Smooth muscle cell (in vitro differentiated cells): ENCODE results near the gene RASL12. TPM values are rescaled to one million over a fixed set of nuclear protein-coding genes. Genes with fewer than 3 reads are reported as not detected.
"Not testable (repeated sequence)": the region's sequence is repeated elsewhere in the genome, so short reads cannot be mapped to it uniquely, and the experiment has no call there.

Experiments used
- DNase-seq: peaks from one replicate; lab custom pipeline; 2025; ENCODE audit not compliant: unreplicated experiment; lab: John Stamatoyannopoulos, UW
- H2AFZ ChIP-seq: fragments of 200-600 bp; sonication (generic); 2 replicates; pipeline ENCODE4 v1.6.0; 2016; ENCODE audit warnings: antibody characterized with exemption, low read depth, mild to moderate bottlenecking
- H3F3A ChIP-seq: fragments of 200-600 bp; sonication (generic); 2 replicates; pipeline ENCODE4 v1.6.0; 2017; ENCODE audit warnings: antibody characterized with exemption, low read depth
- H3K27ac ChIP-seq: fragments of 200-600 bp; sonication (generic); 2 replicates; pipeline ENCODE4 v1.5.1; 2016; ENCODE audit warnings: low read depth, mild to moderate bottlenecking
- H3K27me3 ChIP-seq: fragments of 200-600 bp; sonication (generic); 2 replicates; pipeline ENCODE4 v1.6.1; 2016; ENCODE audit warnings: low read depth, mild to moderate bottlenecking
- H3K36me3 ChIP-seq: fragments of 200-600 bp; sonication (generic); 2 replicates; pipeline ENCODE4 v1.5.1; 2016; ENCODE audit warnings: low read depth
- H3K4me1 ChIP-seq: fragments of 200-600 bp; sonication (generic); 2 replicates; pipeline ENCODE4 v1.5.1; 2016; ENCODE audit warnings: low read depth
- H3K4me2 ChIP-seq: fragments of 200-600 bp; sonication (generic); 2 replicates; pipeline ENCODE4 v1.6.0; 2016; ENCODE audit warnings: mild to moderate bottlenecking
- H3K4me3 ChIP-seq: fragments of 200-600 bp; sonication (generic); 2 replicates; pipeline ENCODE4 v1.5.1; 2016; ENCODE audit warnings: mild to moderate bottlenecking
- H3K79me2 ChIP-seq: fragments of 200-600 bp; sonication (generic); 2 replicates; pipeline ENCODE4 v1.6.0; 2016; ENCODE audit warnings: low read depth, mild to moderate bottlenecking
- H3K9ac ChIP-seq: fragments of 200-600 bp; sonication (generic); 2 replicates; pipeline ENCODE4 v1.6.0; 2016; ENCODE audit warnings: low read depth
- H3K9me3 ChIP-seq: fragments of 200-600 bp; sonication (generic); replicated peaks from 2 replicates; pipeline ENCODE4 v1.5.1; 2016; ENCODE audit warnings: low read depth
- H4K20me1 ChIP-seq: fragments of 200-600 bp; sonication (generic); 2 replicates; pipeline ENCODE4 v1.6.0; 2016; ENCODE audit warnings: low read depth
- WGBS: methylation state at CpG from one replicate; pipeline ENCODE4 v1.1.7; 2016; ENCODE audit warnings: low lambda C conversion rate; 5-methylcytosine and 5-hydroxymethylcytosine counted together
- polyA plus RNA-seq: library from polyadenylated mRNA; unstranded; fragments of >200 nt; fragmentation: Nextera tagmentation; extraction: Ambion mirVana; gene quantifications from 2 replicates; pipeline ENCODE4 v1.2.1, GENCODE V29; 2016
- total RNA-seq: library from RNA; depleted of rRNA; stranded (reverse); fragments of >200 nt; gene quantifications from 2 replicates; pipeline ENCODE4 v1.2.3, GENCODE V29; 2014
- TF ChIP-seq, protein P1 (sequence below): fragments of 200-600 bp; sonication (generic); IDR thresholded peaks from 2 replicates; pipeline ENCODE4 v1.5.1; 2017; ENCODE audit warnings: borderline replicate concordance, mild to moderate bottlenecking, antibody characterized with exemption; ENCODE audit not compliant: insufficient read depth, poor library complexity, severe bottlenecking

Gene RASL12
- total and polyA plus RNA-seq, 2 experiments from 2014 or later = 8.7 to 14.6 TPM

GRCh38 chr15:65095747-65096104 lies 27.9 kb upstream of the RASL12 start:
- Histone ChIP-seq H3K36me3 (peaks cover 4% of the 10 kb centered on the region), H3F3A (no peaks in the 10 kb centered on the region), H3K9ac (no peak overlapping the region), H2AFZ (no peak overlapping the region), H3K27ac (no peak overlapping the region), H3K4me2 (no peak overlapping the region), H3K4me3 (no peak overlapping the region), H4K20me1 (no peaks in the 10 kb centered on the region), H3K27me3 (no peaks in the 10 kb centered on the region), H3K9me3 (no peaks in the 10 kb centered on the region), H3K79me2 (no peaks in the 10 kb centered on the region), H3K4me1 (no peaks in the 10 kb centered on the region)
- TF ChIP-seq, protein P1, sequence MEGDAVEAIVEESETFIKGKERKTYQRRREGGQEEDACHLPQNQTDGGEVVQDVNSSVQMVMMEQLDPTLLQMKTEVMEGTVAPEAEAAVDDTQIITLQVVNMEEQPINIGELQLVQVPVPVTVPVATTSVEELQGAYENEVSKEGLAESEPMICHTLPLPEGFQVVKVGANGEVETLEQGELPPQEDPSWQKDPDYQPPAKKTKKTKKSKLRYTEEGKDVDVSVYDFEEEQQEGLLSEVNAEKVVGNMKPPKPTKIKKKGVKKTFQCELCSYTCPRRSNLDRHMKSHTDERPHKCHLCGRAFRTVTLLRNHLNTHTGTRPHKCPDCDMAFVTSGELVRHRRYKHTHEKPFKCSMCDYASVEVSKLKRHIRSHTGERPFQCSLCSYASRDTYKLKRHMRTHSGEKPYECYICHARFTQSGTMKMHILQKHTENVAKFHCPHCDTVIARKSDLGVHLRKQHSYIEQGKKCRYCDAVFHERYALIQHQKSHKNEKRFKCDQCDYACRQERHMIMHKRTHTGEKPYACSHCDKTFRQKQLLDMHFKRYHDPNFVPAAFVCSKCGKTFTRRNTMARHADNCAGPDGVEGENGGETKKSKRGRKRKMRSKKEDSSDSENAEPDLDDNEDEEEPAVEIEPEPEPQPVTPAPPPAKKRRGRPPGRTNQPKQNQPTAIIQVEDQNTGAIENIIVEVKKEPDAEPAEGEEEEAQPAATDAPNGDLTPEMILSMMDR = no peak
- DNase-seq = no peak
- 88% methylated on average over 6 of the region's 6 CpGs for WGBS

GRCh38 chr15:65095011-65095746 lies 27.4 kb upstream of the RASL12 start:
- no peaks in the 10 kb centered on the region for H3K27me3 ChIP-seq
- no peaks in the 10 kb centered on the region for H3K9me3 ChIP-seq
- H3K36me3 ChIP-seq = peaks cover 4% of the 10 kb centered on the region
- H3F3A ChIP-seq = no peaks in the 10 kb centered on the region
- TF ChIP-seq, protein P1 = no peak
- WGBS = 90% methylated on average over 5 of the region's 5 CpGs
- no peaks in the 10 kb centered on the region for H4K20me1 ChIP-seq
- no peak overlapping the region for H3K4me3 ChIP-seq
- H3K27ac ChIP-seq = no peak overlapping the region
- H3K4me1 ChIP-seq = no peaks in the 10 kb centered on the region
- no peak overlapping the region for H3K4me2 ChIP-seq
- no peak overlapping the region for H2AFZ ChIP-seq
- no peaks in the 10 kb centered on the region for H3K79me2 ChIP-seq
- no peak for DNase-seq
- H3K9ac ChIP-seq = no peak overlapping the region

DNA sequence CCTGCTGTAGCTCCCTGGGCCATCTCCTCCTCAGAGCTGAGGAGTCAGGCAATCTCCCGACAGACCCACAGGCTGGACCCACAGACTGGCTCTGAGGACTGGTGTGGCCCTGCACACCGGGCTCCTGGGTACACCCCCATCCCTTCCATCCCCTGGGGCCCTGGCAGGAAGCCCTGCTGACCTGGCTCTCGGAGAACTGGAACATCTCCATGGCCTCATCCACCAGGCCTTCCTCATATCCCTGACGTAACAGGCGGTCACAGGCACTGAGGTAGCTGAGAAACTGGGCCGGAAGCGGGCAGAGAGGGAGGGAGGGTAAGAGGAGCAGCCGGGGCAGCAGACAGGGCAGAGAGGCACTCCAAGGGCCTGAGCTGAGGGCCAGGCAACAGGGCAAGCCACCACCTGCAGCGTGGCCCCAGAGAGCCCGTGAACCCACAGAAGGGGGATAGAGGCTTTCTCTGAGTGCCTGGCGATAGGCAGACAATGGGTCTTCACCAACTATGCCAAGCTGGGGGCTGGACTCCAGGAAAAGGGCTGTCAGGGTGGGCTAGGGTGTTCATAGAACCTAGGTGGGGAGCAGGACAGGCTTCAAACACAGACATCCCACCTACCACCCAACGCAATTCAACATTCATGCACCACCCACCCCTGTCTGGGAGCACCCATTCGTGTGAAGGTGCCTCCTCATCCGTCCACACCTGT lies 26.7 kb upstream of the RASL12 start:
- Histone ChIP-seq H3K4me2 (no peak overlapping the region), H3K9me3 (no peaks in the 10 kb centered on the region), H3K27me3 (no peaks in the 10 kb centered on the region), H3K27ac (no peak overlapping the region), H3K4me3 (no peak overlapping the region), H2AFZ (no peak overlapping the region), H3K9ac (no peak overlapping the region), H3K4me1 (no peaks in the 10 kb centered on the region), H3K36me3 (peaks cover 4% of the 10 kb centered on the region), H3K79me2 (no peaks in the 10 kb centered on the region), H4K20me1 (no peaks in the 10 kb centered on the region), H3F3A (no peaks in the 10 kb centered on the region)
- no peak for DNase-seq
- WGBS = 96% methylated on average over 14 of the region's 14 CpGs
- TF ChIP-seq, protein P1 = no peak

DNA sequence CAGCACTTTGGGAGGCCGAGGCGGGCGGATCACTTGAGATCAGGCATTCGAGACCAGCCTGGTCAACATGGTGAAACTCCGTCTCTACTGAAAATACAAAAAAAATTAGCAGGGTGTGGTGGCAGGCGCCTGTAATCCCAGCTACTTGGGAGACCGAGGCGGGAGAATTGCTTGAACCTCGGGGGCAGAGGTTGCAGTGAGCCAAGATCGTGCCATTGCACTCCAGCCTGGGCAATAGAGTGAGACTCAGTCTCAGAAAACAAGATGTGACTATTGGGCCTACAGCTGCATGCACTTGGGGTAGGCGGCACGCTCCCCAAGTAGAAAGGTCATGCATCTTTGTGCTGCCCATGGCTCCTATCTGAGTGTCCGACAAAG lies 26.0 kb upstream of the RASL12 start:
- H3K27me3 ChIP-seq, DNase-seq, H3K36me3 ChIP-seq, H2AFZ ChIP-seq, H3K4me1 ChIP-seq, H3K4me3 ChIP-seq, H4K20me1 ChIP-seq, H3K27ac ChIP-seq, H3K9me3 ChIP-seq, H3K79me2 ChIP-seq, H3K4me2 ChIP-seq, H3K9ac ChIP-seq, H3F3A ChIP-seq: not testable (repeated sequence)
- 98% methylated on average over 13 of the region's 13 CpGs for WGBS
